B cell (primary cell): ENCODE data around the gene SKIC2. TPM values are rescaled to one million over a fixed set of nuclear protein-coding genes. Genes with fewer than 3 reads are reported as not detected.
A peak's percentile ranks its signal among the peaks of the same experiment; 100 is the strongest.

ENCODE experiments used
- ATAC-seq: fragments of 200-7000 bp; cut with Tn5 transposase; one replicate; pipeline ENCODE4 v1.10.0; 2021; ENCODE audit warnings: low read depth, mild to moderate bottlenecking, moderate number of reproducible peaks, moderate library complexity
- CTCF ChIA-PET: fragments of 350-600 bp; sonication (Branson Sonifier 250); formaldehyde crosslinking; loops from one replicate; lab custom pipeline; 2021; ENCODE audit warnings: antibody characterized with exemption, inconsistent platforms; lab: Charles Lee
- POLR2A ChIA-PET: fragments of 350-600 bp; sonication (Branson Sonifier 250); formaldehyde crosslinking; loops from one replicate; lab custom pipeline; 2021; ENCODE audit warnings: antibody characterized with exemption; lab: Charles Lee
- DNase-seq: peaks from one replicate; pipeline ENCODE4 v3.0.0; 2013
- H2AFZ ChIP-seq: 2 replicates; pipeline ENCODE4 v1.6.1; 2012; ENCODE audit warnings: mild to moderate bottlenecking, low read depth, low read length; ENCODE audit not compliant: insufficient read depth, poor library complexity, severe bottlenecking
- H3K27ac ChIP-seq, 2 donors: 1 replicate in 1 of 2; 2 replicates in 1 of 2; pipeline ENCODE4 v1.5.1; 2012 to 2013; ENCODE audit warnings: low read length in 2 of 2, mild to moderate bottlenecking in 2 of 2, moderate library complexity in 1 of 2
- H3K27me3 ChIP-seq, 4 experiments: fragments of 200-600 bp in 1 of 4; sonication (generic) in 1 of 4; replicated peaks in 1 of 4; 1 replicate in 2 of 4; 2 replicates in 2 of 4; pipeline versions ENCODE4 v1.6.1 to v1.7.0; 2013 to 2016; ENCODE audit warnings: low read length in 3 of 4, mild to moderate bottlenecking in 2 of 4, mixed read lengths in 1 of 4, moderate library complexity in 1 of 4; ENCODE audit not compliant: insufficient read depth in 4 of 4, control insufficient read depth in 3 of 4; ENCODE audit errors: control extremely low read depth in 1 of 4
- H3K36me3 ChIP-seq, 2 experiments: replicated peaks in 1 of 2; 1 replicate in 1 of 2; 2 replicates in 1 of 2; pipeline versions ENCODE4 v1.6.1 to v1.7.1; 2013; ENCODE audit warnings: low read length in 1 of 2; ENCODE audit not compliant: insufficient read depth in 2 of 2, control insufficient read depth in 1 of 2; ENCODE audit errors: control extremely low read depth in 1 of 2, extremely low read depth in 1 of 2
- H3K4me1 ChIP-seq, 2 donors: fragments of 200-600 bp in 1 of 2; sonication (generic) in 1 of 2; 1 replicate in 1 of 2; 2 replicates in 1 of 2; pipeline versions ENCODE4 v1.5.1 to v1.6.1; 2013 to 2017; ENCODE audit warnings: low read length in 2 of 2; ENCODE audit not compliant: control insufficient read depth in 2 of 2, insufficient read depth in 2 of 2
- H3K4me2 ChIP-seq: replicated peaks from 2 replicates; pipeline ENCODE3; 2012; ENCODE audit warnings: mild to moderate bottlenecking, low read depth, low read length; ENCODE audit not compliant: poor library complexity, severe bottlenecking
- H3K4me3 ChIP-seq, 5 experiments: fragments of 200-600 bp in 1 of 5; sonication (generic) in 1 of 5; 1 replicate in 3 of 5; 2 replicates in 2 of 5; pipeline versions ENCODE4 v1.5.1 to v1.7.0; 2011 to 2016; ENCODE audit warnings: low read length in 4 of 5, mild to moderate bottlenecking in 4 of 5, low read depth in 2 of 5, control low read depth in 1 of 5, moderate library complexity in 1 of 5; ENCODE audit not compliant: insufficient read depth in 1 of 5; ENCODE audit errors: control extremely low read depth in 1 of 5, extremely low read depth in 1 of 5
- H3K79me2 ChIP-seq: fragments of 200-600 bp; sonication (generic); one replicate; pipeline ENCODE4 v1.6.0; 2016; ENCODE audit warnings: low read length; ENCODE audit not compliant: control insufficient read depth, insufficient read depth
- H3K9ac ChIP-seq: fragments of 200-600 bp; sonication (generic); 2 replicates; pipeline ENCODE4 v1.6.1; 2017; ENCODE audit warnings: mild to moderate bottlenecking, low read length, moderate library complexity
- H3K9me3 ChIP-seq, 3 donors: one replicate each; pipeline versions ENCODE4 v1.6.1 to v1.7.1; 2013; ENCODE audit warnings: low read length in 2 of 3; ENCODE audit not compliant: control insufficient read depth in 2 of 3, insufficient read depth in 1 of 3; ENCODE audit errors: control extremely low read depth in 1 of 3
- H4K20me1 ChIP-seq: 2 replicates; pipeline ENCODE4 v1.6.0; 2012; ENCODE audit warnings: mild to moderate bottlenecking, low read length; ENCODE audit not compliant: insufficient read depth, control insufficient read depth, poor library complexity, severe bottlenecking
- H3K27ac Mint-ChIP-seq: one replicate; pipeline ENCODE4 v1.8.0; 2021; ENCODE audit warnings: mixed read lengths
- H3K27me3 Mint-ChIP-seq: one replicate; pipeline ENCODE4 v1.8.0; 2021; ENCODE audit warnings: mixed read lengths
- H3K4me1 Mint-ChIP-seq: one replicate; pipeline ENCODE4 v1.8.0; 2021; ENCODE audit warnings: mixed read lengths
- H3K4me3 Mint-ChIP-seq: one replicate; pipeline ENCODE4 v1.8.0; 2021; ENCODE audit warnings: mixed read lengths
- H3K9me3 Mint-ChIP-seq: one replicate; pipeline ENCODE4 v1.8.0; 2022; ENCODE audit warnings: mixed read lengths; ENCODE audit not compliant: insufficient read depth
- EZH2 ChIP-seq: IDR thresholded peaks from 2 replicates; pipeline ENCODE4 v1.6.1; 2012; ENCODE audit warnings: borderline replicate concordance, low read depth, mild to moderate bottlenecking, moderate library complexity, low read length; ENCODE audit not compliant: insufficient read depth, poor library complexity, severe bottlenecking
- WGBS: methylation state at CpG from one replicate; pipeline ENCODE4 v1.1.5; 2013; ENCODE audit warnings: missing lambda C conversion rate; ENCODE audit not compliant: insufficient coverage; 5-methylcytosine and 5-hydroxymethylcytosine counted together
- intact Hi-C: fragments of 100-400 bp; cut with micrococcal nuclease; formaldehyde crosslinking; loops from one replicate; pipeline ENCODE4 v1.10.0; 2022
- polyA plus RNA-seq: library from polyadenylated mRNA; depleted of rRNA; stranded (reverse); fragments of >200 nt; gene quantifications from 2 replicates; pipeline ENCODE4 v1.2.3, GENCODE V29; 2012
- total RNA-seq, 2 donors: library from RNA; stranded (reverse); fragments of 120-200 nt in 1 of 2; gene quantifications; 1 replicate in 1 of 2; 2 replicates in 1 of 2; pipeline versions ENCODE4 v1.2.3 to v1.2.4, GENCODE V29; 2013 to 2022
- TF ChIP-seq, protein P1 (sequence below): fragments of 200-600 bp; IDR thresholded peaks from one replicate; pipeline ENCODE4 v1.8.0; 2022; ENCODE audit warnings: antibody characterized with exemption, mild to moderate bottlenecking

The SKIC2 gene
- total and polyA plus RNA-seq, 2 donors (not counting 1 experiment from before 2014, with no cell fraction given), result 93.1 to 119 TPM

DNA sequence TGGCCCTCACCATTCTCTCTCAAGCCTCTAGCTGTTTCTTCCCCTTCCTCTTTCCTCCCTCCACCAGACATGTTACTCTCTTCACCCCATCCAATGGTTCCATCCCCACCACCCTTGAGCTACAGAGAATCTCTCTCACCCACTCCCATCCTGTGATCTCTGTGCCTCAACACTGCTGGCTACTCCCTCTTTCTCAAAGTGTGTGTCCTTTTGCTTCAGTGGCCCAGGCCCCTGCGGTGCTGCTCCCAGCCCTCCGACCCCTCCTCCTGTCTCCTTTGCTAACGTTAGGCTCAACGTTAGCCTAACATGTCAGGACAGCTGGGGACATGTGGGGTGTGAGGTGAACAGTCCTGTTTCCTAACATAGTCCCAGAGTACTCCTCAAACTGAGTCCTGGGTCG, 6.1 kb upstream of the SKIC2 start:
- Histone ChIP-seq H3K36me3 (peaks cover 3 to 54% of the 10 kb centered on the region in 2 experiments), H3K27ac (no peak overlapping the region), H2AFZ (no peak overlapping the region), H3K9me3 (no peaks in the 10 kb centered on the region), H3K4me1 (peaks cover 3 to 4% of the 10 kb centered on the region in 2 donors), H3K27me3 (no peaks in the 10 kb centered on the region), H3K4me2 (no peak overlapping the region), H3K4me3 (no peak overlapping the region), H3K79me2 (peaks cover 6% of the 10 kb centered on the region), H4K20me1 (no peaks in the 10 kb centered on the region), H3K9ac (no peak overlapping the region)
- DNase-seq (no peak), ATAC-seq (no peak)
- intact Hi-C loops, result loop anchor here (2.0 kb wide), 1 partner anchor 272 kb away; the partner anchor contains the start of gene LY6G5C
- peak overlapping the region; percentile 2 for H3K27ac Mint-ChIP-seq
- ChIA-PET POLR2A (no interaction called here), CTCF (interaction anchor here (0.7 to 1.6 kb wide), 19 partner anchors 10 to 460 kb away, joined by 3 to 11 read pairs (median 3); partner anchors contain the start of genes ATP6V1G2, LY6G5C and ZBTB12)
- no peaks in the 10 kb centered on the region for H3K27me3 Mint-ChIP-seq
- no CpG with 5 or more reads among the region's 5 CpGs for WGBS
- TF ChIP-seq, protein P1, sequence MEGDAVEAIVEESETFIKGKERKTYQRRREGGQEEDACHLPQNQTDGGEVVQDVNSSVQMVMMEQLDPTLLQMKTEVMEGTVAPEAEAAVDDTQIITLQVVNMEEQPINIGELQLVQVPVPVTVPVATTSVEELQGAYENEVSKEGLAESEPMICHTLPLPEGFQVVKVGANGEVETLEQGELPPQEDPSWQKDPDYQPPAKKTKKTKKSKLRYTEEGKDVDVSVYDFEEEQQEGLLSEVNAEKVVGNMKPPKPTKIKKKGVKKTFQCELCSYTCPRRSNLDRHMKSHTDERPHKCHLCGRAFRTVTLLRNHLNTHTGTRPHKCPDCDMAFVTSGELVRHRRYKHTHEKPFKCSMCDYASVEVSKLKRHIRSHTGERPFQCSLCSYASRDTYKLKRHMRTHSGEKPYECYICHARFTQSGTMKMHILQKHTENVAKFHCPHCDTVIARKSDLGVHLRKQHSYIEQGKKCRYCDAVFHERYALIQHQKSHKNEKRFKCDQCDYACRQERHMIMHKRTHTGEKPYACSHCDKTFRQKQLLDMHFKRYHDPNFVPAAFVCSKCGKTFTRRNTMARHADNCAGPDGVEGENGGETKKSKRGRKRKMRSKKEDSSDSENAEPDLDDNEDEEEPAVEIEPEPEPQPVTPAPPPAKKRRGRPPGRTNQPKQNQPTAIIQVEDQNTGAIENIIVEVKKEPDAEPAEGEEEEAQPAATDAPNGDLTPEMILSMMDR, result no peak
- no peak for TF ChIP-seq EZH2
- no peaks in the 10 kb centered on the region for H3K9me3 Mint-ChIP-seq
- no peak overlapping the region for H3K4me3 Mint-ChIP-seq
- H3K4me1 Mint-ChIP-seq, result peaks cover 4% of the 10 kb centered on the region

DNA sequence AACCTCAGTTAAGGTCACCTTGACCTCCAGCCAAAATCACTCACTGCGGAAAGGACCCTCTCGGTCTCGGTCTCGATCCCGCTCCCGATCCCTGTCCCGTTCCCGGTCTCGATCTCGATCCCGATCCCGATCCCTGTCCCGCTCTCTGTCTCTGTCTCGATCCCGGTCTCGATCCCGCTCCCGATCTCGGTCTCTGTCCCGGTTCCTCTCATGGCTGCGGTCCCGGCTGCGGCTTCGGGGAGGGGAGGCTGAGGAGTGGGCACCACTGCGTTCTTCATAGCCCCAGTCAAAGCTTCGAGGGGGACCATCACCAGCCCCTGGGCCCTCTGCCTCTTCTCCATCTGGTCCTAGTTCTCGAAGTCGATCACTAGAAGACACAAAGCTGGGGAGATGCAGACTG, 4.5 kb upstream of the SKIC2 start:
- POLR2A ChIA-PET, result no interaction called here
- no peak overlapping the region for H3K27ac Mint-ChIP-seq
- H3K4me3 Mint-ChIP-seq, result no peak overlapping the region

More for the DNA sequence above, 4.5 kb upstream of the SKIC2 start:
- no peak overlapping the region for H3K4me3 ChIP-seq
- CTCF ChIA-PET, result no interaction called here
- H3K4me2 ChIP-seq, result no peak overlapping the region
- peaks cover 19% of the 10 kb centered on the region for H3K4me1 Mint-ChIP-seq
- H3K9me3 Mint-ChIP-seq, result no peaks in the 10 kb centered on the region
- H3K27me3 ChIP-seq, result no peaks in the 10 kb centered on the region
- no peak overlapping the region for H3K9ac ChIP-seq
- peaks cover 3 to 54% of the 10 kb centered on the region in 2 experiments for H3K36me3 ChIP-seq
- peaks cover 20% of the 10 kb centered on the region for H3K79me2 ChIP-seq
- no peaks in the 10 kb centered on the region for H4K20me1 ChIP-seq
- TF ChIP-seq EZH2, result no peak
- TF ChIP-seq, protein P1, result no peak
- WGBS, result 98% methylated on average over 26 of the region's 28 CpGs
- intact Hi-C loops, result no loop called here
- ATAC-seq (no peak), DNase-seq (no peak)
- no peak overlapping the region for H2AFZ ChIP-seq
- H3K9me3 ChIP-seq, result no peaks in the 10 kb centered on the region
- peaks cover 11 to 16% of the 10 kb centered on the region in 2 donors for H3K4me1 ChIP-seq
- no peaks in the 10 kb centered on the region for H3K27me3 Mint-ChIP-seq
- no peak overlapping the region for H3K27ac ChIP-seq
